ENCODE results near the gene C1QTNF5.
"Not testable (repeated sequence)": the region's sequence is repeated elsewhere in the genome, so short reads cannot be mapped to it uniquely, and the experiment has no call there.

DNA sequence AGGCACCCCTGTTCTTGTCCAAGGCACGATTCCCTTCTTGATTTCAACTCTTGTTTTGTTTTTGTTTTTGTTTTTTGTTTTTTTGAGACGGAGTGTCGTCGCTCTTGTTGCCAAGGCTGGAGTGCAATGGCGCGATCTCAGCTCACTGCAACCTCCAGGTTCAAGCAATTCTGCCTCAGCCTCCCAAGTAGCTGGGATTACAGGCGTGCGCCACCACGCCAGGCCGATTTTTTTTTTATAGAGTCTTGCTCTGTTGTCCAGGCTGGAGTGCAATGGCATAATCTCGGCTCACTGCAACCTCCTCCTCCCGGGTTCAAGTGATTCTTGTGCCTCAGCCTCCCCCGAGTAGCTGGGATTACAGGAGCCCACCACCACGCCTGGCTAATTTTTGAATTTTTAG is 41.8 kb upstream of the C1QTNF5 start:
- TF ChIP-seq, protein P1, sequence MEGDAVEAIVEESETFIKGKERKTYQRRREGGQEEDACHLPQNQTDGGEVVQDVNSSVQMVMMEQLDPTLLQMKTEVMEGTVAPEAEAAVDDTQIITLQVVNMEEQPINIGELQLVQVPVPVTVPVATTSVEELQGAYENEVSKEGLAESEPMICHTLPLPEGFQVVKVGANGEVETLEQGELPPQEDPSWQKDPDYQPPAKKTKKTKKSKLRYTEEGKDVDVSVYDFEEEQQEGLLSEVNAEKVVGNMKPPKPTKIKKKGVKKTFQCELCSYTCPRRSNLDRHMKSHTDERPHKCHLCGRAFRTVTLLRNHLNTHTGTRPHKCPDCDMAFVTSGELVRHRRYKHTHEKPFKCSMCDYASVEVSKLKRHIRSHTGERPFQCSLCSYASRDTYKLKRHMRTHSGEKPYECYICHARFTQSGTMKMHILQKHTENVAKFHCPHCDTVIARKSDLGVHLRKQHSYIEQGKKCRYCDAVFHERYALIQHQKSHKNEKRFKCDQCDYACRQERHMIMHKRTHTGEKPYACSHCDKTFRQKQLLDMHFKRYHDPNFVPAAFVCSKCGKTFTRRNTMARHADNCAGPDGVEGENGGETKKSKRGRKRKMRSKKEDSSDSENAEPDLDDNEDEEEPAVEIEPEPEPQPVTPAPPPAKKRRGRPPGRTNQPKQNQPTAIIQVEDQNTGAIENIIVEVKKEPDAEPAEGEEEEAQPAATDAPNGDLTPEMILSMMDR (IDR thresholded peaks at IDR 0.05) = not testable (repeated sequence)
- TF ChIP-seq POLR2A, EP300 (IDR thresholded peaks at IDR 0.05): not testable (repeated sequence)
